Effector memory CD8-positive, alpha-beta T cell (primary cell): ENCODE measurements around the gene PPFIBP2.

ENCODE experiments used
- ATAC-seq: fragments of 150-1000 bp; cut with Tn5 transposase; replicated peaks from 2 replicates; pipeline ENCODE4 v1.10.0; 2021; ENCODE audit warnings: mild to moderate bottlenecking, moderate library complexity
- DNase-seq, 3 experiments: peaks; one replicate each; pipeline ENCODE4 v3.0.0; 2021
- H3K27ac Mint-ChIP-seq, 2 donors: one replicate each; pipeline ENCODE4 v1.8.0; 2022; ENCODE audit warnings: mild to moderate bottlenecking in 2 of 2, mixed read lengths in 2 of 2, moderate library complexity in 2 of 2
- H3K27me3 Mint-ChIP-seq, 2 donors: one replicate each; pipeline ENCODE4 v1.8.0; 2022; ENCODE audit warnings: mixed read lengths in 2 of 2
- H3K36me3 Mint-ChIP-seq: one replicate; pipeline ENCODE4 v1.8.0; 2022; ENCODE audit warnings: mild to moderate bottlenecking, moderate library complexity, mixed read lengths; ENCODE audit not compliant: insufficient read depth
- H3K4me1 Mint-ChIP-seq, 2 donors: one replicate each; pipeline ENCODE4 v1.8.0; 2022; ENCODE audit warnings: low read depth in 2 of 2, mixed read lengths in 2 of 2
- H3K4me3 Mint-ChIP-seq, 2 donors: one replicate each; pipeline ENCODE4 v1.8.0; 2022; ENCODE audit warnings: mild to moderate bottlenecking in 2 of 2, mixed read lengths in 2 of 2, moderate library complexity in 2 of 2
- H3K9me3 Mint-ChIP-seq, 2 donors: one replicate each; pipeline ENCODE4 v1.8.0; 2022; ENCODE audit warnings: mixed read lengths in 2 of 2

The PPFIBP2 gene

DNA sequence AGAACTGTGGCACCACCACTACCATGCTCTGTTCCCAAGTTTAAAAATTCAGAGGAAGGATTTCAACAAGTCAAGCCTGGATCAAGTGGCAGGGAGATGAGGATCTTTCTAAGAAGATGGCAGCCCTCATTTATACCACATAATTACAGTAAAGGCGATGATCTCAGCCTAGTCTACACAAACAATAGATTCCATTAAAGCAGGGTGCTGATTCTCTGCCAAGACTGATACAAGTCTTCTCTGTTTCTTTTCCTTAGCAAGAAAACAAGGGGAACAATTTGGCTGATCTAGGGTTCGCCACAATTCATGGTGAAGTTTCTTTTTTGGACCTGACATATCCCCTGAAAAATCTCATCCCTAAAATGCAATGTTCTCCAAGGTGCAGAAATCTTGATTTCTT, 73.9 kb downstream of the PPFIBP2 start:
- DNase-seq (no peak), ATAC-seq (no peak)
- H3K36me3 Mint-ChIP-seq, result no peaks in the 10 kb centered on the region
- no peak overlapping the region for H3K27ac Mint-ChIP-seq
- H3K9me3 Mint-ChIP-seq, result no peaks in the 10 kb centered on the region
- H3K4me3 Mint-ChIP-seq, result no peak overlapping the region
- H3K27me3 Mint-ChIP-seq, result peaks cover 0 to 8% of the 10 kb centered on the region in 2 donors
- peaks cover 5 to 10% of the 10 kb centered on the region in 2 donors for H3K4me1 Mint-ChIP-seq

- peaks cover 0 to 6% of the 10 kb centered on the region in 2 donors for H3K27me3 Mint-ChIP-seq
- H3K4me3 Mint-ChIP-seq, result no peak overlapping the region
- DNase-seq, result no peak
- H3K4me1 Mint-ChIP-seq, result peaks cover 5 to 13% of the 10 kb centered on the region in 2 donors
- H3K27ac Mint-ChIP-seq, result no peak overlapping the region
- H3K9me3 Mint-ChIP-seq, result no peaks in the 10 kb centered on the region
- no peaks in the 10 kb centered on the region for H3K36me3 Mint-ChIP-seq
- ATAC-seq, result no peak
Measured at GRCh38 chr11:7589861-7590260, 76.1 kb downstream of the PPFIBP2 start.

GRCh38 chr11:7590529-7590928, 76.7 kb downstream of the PPFIBP2 start:
- no peak for DNase-seq
- no peaks in the 10 kb centered on the region for H3K9me3 Mint-ChIP-seq
- H3K36me3 Mint-ChIP-seq, result no peaks in the 10 kb centered on the region
- H3K4me1 Mint-ChIP-seq, result peaks cover 5 to 13% of the 10 kb centered on the region in 2 donors
- ATAC-seq, result no peak
- H3K4me3 Mint-ChIP-seq, result no peak overlapping the region
- H3K27ac Mint-ChIP-seq, result no peak overlapping the region
- no peaks in the 10 kb centered on the region for H3K27me3 Mint-ChIP-seq

DNA sequence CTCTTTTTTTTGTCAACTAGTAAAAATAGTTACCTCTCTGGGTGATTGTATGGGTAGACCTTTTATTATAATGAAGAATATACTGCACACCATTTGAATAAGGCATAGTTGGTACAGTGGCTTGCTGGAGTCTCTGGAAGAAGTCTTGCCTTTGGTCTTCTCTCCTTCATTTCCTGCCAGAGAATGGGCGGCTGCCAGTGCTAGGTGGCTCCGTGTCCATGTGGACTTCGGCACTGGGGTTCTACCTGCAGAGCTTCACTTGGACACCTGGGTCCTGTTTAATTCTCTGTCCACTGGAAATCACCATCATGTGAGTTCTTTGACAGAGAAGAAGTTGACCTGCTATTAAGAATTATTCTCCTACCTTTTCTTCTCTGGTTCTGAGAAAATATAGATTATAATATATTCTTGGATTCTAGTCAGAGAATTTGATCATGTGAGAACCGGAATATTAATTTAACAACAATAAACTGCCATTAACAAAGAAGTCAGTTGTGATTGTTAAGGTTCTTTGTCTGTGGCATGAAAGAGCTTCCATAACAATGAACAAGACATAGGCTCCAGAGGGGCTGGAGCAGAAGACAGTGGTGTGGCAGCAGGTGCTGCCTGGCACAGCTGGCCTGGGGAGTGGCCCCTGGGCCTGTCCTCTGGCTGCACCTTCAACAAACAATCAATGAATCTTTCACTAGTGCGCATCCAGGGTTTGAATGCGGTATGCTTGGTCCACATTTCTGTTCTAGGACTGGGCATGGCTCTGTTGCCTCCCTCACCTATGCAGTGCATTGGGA, 77.5 kb downstream of the PPFIBP2 start:
- no peaks in the 10 kb centered on the region for H3K36me3 Mint-ChIP-seq
- no peak overlapping the region for H3K27ac Mint-ChIP-seq
- H3K27me3 Mint-ChIP-seq, result no peaks in the 10 kb centered on the region
- no peaks in the 10 kb centered on the region for H3K9me3 Mint-ChIP-seq
- no peak for DNase-seq
- ATAC-seq, result no peak
- H3K4me1 Mint-ChIP-seq, result peaks cover 5 to 13% of the 10 kb centered on the region in 2 donors
- no peak overlapping the region for H3K4me3 Mint-ChIP-seq

GRCh38 chr11:7591987-7592386, 78.2 kb downstream of the PPFIBP2 start:
- H3K36me3 Mint-ChIP-seq, result no peaks in the 10 kb centered on the region
- ATAC-seq, result no peak
- H3K4me3 Mint-ChIP-seq, result no peak overlapping the region
- no peak for DNase-seq
- H3K4me1 Mint-ChIP-seq, result peaks cover 5 to 13% of the 10 kb centered on the region in 2 donors
- no peaks in the 10 kb centered on the region for H3K9me3 Mint-ChIP-seq
- H3K27ac Mint-ChIP-seq, result no peak overlapping the region
- H3K27me3 Mint-ChIP-seq, result no peaks in the 10 kb centered on the region

- Mint-ChIP-seq H3K27ac (peak overlapping the region in 1 of 2 donors; percentile 1), H3K36me3 (no peaks in the 10 kb centered on the region), H3K4me3 (no peak overlapping the region), H3K27me3 (no peaks in the 10 kb centered on the region), H3K4me1 (peaks cover 5 to 13% of the 10 kb centered on the region in 2 donors), H3K9me3 (no peaks in the 10 kb centered on the region)
- no peak for DNase-seq
- no peak for ATAC-seq
Measured at GRCh38 chr11:7592711-7593110, 78.9 kb downstream of the PPFIBP2 start.

GRCh38 chr11:7593481-7593880, 79.7 kb downstream of the PPFIBP2 start:
- no peaks in the 10 kb centered on the region for H3K27me3 Mint-ChIP-seq
- no peaks in the 10 kb centered on the region for H3K9me3 Mint-ChIP-seq
- ATAC-seq, result no peak
- no peak overlapping the region for H3K27ac Mint-ChIP-seq
- DNase-seq, result no peak
- no peaks in the 10 kb centered on the region for H3K36me3 Mint-ChIP-seq
- H3K4me3 Mint-ChIP-seq, result no peak overlapping the region
- peaks cover 5 to 13% of the 10 kb centered on the region in 2 donors for H3K4me1 Mint-ChIP-seq

- ATAC-seq (no peak), DNase-seq (no peak)
- Mint-ChIP-seq H3K4me3 (no peak overlapping the region), H3K27ac (no peak overlapping the region), H3K4me1 (peaks cover 5 to 13% of the 10 kb centered on the region in 2 donors), H3K27me3 (no peaks in the 10 kb centered on the region), H3K36me3 (no peaks in the 10 kb centered on the region), H3K9me3 (no peaks in the 10 kb centered on the region)
Measured at GRCh38 chr11:7595016-7595866, 81.4 kb downstream of the PPFIBP2 start.

DNA sequence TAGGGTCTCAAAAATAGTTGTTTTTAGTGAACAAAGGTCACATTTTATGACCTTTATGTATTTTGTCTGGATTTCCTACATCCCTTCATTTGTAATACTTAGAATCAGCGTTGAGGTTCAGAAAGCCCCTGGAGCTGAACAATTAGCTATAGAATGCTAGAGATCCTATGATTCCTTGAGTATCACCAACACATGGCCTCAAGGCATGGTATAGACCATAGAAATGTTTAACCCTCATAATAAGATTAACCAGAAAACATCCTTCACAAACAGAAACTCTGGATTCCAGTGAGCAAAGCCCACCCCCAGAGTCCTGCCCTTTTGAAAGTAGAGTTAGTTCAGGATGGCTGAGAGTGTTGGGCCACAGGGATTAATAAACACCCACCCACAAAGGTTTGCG, 82.2 kb downstream of the PPFIBP2 start:
- Mint-ChIP-seq H3K27me3 (no peaks in the 10 kb centered on the region), H3K4me1 (peaks cover 5 to 13% of the 10 kb centered on the region in 2 donors), H3K36me3 (no peaks in the 10 kb centered on the region), H3K4me3 (no peak overlapping the region), H3K9me3 (no peaks in the 10 kb centered on the region), H3K27ac (no peak overlapping the region)
- DNase-seq (no peak), ATAC-seq (no peak)

DNA sequence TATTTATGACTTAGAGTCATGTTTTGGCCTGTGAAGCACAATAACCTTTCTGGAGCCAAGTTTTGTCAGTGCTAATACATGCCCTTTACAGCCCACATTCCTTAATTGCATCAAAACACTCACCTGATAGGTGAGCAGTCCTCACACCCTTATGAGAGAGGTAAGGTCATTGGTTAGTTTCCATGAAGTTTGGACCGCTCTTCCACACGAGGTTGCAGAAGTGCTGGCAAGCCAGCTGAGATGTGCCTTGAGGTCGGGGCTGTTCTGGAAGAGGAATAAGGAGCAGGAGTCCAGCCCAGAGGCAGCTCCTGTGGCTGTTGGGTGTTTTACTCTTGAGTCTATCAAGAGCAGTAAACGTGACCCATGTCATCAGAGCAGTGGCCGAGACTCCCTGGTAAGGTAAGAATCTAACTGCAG, 83.2 kb downstream of the PPFIBP2 start:
- H3K27me3 Mint-ChIP-seq, result no peaks in the 10 kb centered on the region
- peaks cover 4 to 8% of the 10 kb centered on the region in 2 donors for H3K4me1 Mint-ChIP-seq
- DNase-seq, result no peak
- H3K4me3 Mint-ChIP-seq, result no peak overlapping the region
- H3K36me3 Mint-ChIP-seq, result no peaks in the 10 kb centered on the region
- no peaks in the 10 kb centered on the region for H3K9me3 Mint-ChIP-seq
- no peak overlapping the region for H3K27ac Mint-ChIP-seq
- no peak for ATAC-seq

DNA sequence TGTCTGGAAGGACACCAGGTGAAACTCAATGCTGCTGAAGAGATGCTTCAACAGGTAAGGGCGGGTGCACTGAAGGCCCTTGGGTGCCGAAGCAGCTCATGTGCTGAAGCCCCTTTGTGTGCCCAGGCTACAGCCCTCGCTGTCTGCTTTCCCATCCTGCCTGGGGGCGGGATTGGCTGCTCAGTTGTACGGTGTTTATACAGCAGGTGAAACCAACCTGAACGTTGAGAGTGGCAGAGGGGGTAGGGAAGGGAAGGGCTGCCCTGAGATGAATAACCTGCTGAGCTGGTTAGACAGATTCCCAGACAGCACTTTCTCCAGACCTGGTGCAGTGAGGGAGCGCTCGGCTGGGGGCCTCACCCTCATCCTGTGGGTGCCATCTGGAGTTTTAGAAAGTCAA, 83.8 kb downstream of the PPFIBP2 start:
- ATAC-seq (no peak), DNase-seq (no peak)
- Mint-ChIP-seq H3K4me1 (peaks cover 0 to 3% of the 10 kb centered on the region in 2 donors), H3K9me3 (no peaks in the 10 kb centered on the region), H3K27ac (no peak overlapping the region), H3K4me3 (no peak overlapping the region), H3K36me3 (no peaks in the 10 kb centered on the region), H3K27me3 (no peaks in the 10 kb centered on the region)

- no peak overlapping the region for H3K27ac Mint-ChIP-seq
- no peaks in the 10 kb centered on the region for H3K9me3 Mint-ChIP-seq
- no peaks in the 10 kb centered on the region for H3K4me1 Mint-ChIP-seq
- no peak for DNase-seq
- H3K4me3 Mint-ChIP-seq, result no peak overlapping the region
- no peaks in the 10 kb centered on the region for H3K27me3 Mint-ChIP-seq
- H3K36me3 Mint-ChIP-seq, result no peaks in the 10 kb centered on the region
- no peak for ATAC-seq
Measured at GRCh38 chr11:7599209-7599608, 85.4 kb downstream of the PPFIBP2 start.

DNA sequence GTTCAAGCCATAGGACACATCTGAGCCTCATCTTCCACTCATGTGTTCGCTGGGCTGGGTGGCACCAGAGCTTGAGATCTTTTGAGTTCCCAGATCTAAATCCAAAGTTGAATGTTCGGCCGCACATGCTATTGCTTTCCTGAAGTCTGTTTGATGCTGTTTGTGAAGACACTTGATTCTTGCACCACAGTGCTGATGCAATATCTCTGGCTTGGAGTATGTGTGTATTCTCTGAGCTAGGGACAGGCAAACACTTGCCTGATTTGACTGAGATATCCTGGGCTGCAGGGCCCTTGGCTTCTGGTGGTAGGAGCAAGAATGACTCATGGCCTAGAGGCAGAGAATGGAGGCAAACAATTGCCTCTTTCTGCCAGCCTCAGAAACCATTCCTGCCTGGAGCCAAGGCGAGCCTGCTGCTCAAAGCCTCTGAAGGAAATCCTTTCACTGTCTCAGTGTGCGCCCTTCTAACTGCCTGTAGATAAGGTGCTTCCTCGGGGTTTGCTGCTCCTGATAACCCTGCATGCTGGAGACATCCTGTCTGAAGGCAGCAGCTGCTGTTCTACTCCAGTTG, 86.5 kb downstream of the PPFIBP2 start:
- no peak for DNase-seq
- no peaks in the 10 kb centered on the region for H3K27me3 Mint-ChIP-seq
- H3K4me1 Mint-ChIP-seq, result no peaks in the 10 kb centered on the region
- H3K36me3 Mint-ChIP-seq, result no peaks in the 10 kb centered on the region
- no peak overlapping the region for H3K27ac Mint-ChIP-seq
- no peak for ATAC-seq
- H3K4me3 Mint-ChIP-seq, result no peak overlapping the region
- H3K9me3 Mint-ChIP-seq, result no peaks in the 10 kb centered on the region
